PC-3 (cell line): ENCODE measurements around the gene ZNF318. TPM values are rescaled to one million over a fixed set of nuclear protein-coding genes. Genes with fewer than 3 reads are reported as not detected.

Source experiments
- ATAC-seq: fragments of 200-7000 bp; cut with Tn5 transposase; 2 replicates; pipeline ENCODE4 v1.9.1; 2020; ENCODE audit warnings: mild to moderate bottlenecking, moderate library complexity
- BruUV-seq: library from RNA; stranded (reverse); fragments of 400-500 nt; replicated peaks from 2 replicates; lab custom pipeline; 2021; lab: Mats Ljungman, UMichigan
- CTCF ChIA-PET: fragments of 300-600 bp; sonication (Branson Sonifier 250); formaldehyde crosslinking; loops from one replicate; lab custom pipeline; 2022; ENCODE audit warnings: antibody characterized with exemption; lab: Charles Lee
- POLR2A ChIA-PET: fragments of 300-600 bp; sonication (Branson Sonifier 250); formaldehyde crosslinking; loops from one replicate; lab custom pipeline; 2022; ENCODE audit warnings: antibody characterized with exemption; ENCODE audit not compliant: unreplicated experiment; lab: Charles Lee
- DNase-seq: peaks from one replicate; pipeline ENCODE4 v3.0.0-alpha.2; 2015
- H2AFZ ChIP-seq: fragments of 300-600 bp; sonication (generic); 2 replicates; pipeline ENCODE4 v1.6.0; 2016; ENCODE audit warnings: antibody characterized with exemption, low read length
- H3F3A ChIP-seq: fragments of 300-600 bp; sonication (generic); one replicate; pipeline ENCODE4 v1.6.0; 2017; ENCODE audit warnings: antibody characterized with exemption, low read length, control low read depth, mild to moderate bottlenecking; ENCODE audit not compliant: unreplicated experiment
- H3K27ac ChIP-seq: fragments of 300-600 bp; sonication (generic); 2 replicates; pipeline ENCODE4 v1.5.1; 2016; ENCODE audit warnings: mild to moderate bottlenecking, low read length
- H3K27me3 ChIP-seq: fragments of 300-600 bp; sonication (generic); 2 replicates; pipeline ENCODE4 v1.6.1; 2016; ENCODE audit warnings: low read length, mixed read lengths
- H3K36me3 ChIP-seq: fragments of 300-600 bp; sonication (generic); 2 replicates; pipeline ENCODE4 v1.6.1; 2016; ENCODE audit warnings: low read depth, mixed run types, low read length, mixed read lengths
- H3K4me1 ChIP-seq: fragments of 300-600 bp; sonication (generic); 2 replicates; pipeline ENCODE4 v1.5.1; 2016; ENCODE audit warnings: low read length; ENCODE audit not compliant: insufficient read depth
- H3K4me2 ChIP-seq: fragments of 300-600 bp; sonication (generic); 2 replicates; pipeline ENCODE4 v1.6.0; 2016; ENCODE audit warnings: low read length
- H3K4me3 ChIP-seq: fragments of 300-600 bp; sonication (generic); 2 replicates; pipeline ENCODE4 v1.5.1; 2016; ENCODE audit warnings: mild to moderate bottlenecking, low read length, mixed read lengths
- H3K79me2 ChIP-seq: fragments of 300-600 bp; sonication (generic); 2 replicates; pipeline ENCODE4 v1.6.1; 2017; ENCODE audit warnings: low read length, mixed read lengths
- H3K9ac ChIP-seq: fragments of 300-600 bp; sonication (generic); 2 replicates; pipeline ENCODE4 v1.6.0; 2016; ENCODE audit warnings: mild to moderate bottlenecking, low read length
- H3K9me2 ChIP-seq: fragments of 300-600 bp; sonication (generic); replicated peaks from 2 replicates; pipeline ENCODE4 v1.6.1; 2016; ENCODE audit warnings: mixed run types, low read length, mixed read lengths
- H3K9me3 ChIP-seq: fragments of 300-600 bp; sonication (generic); 2 replicates; pipeline ENCODE4 v1.6.1; 2016; ENCODE audit warnings: low read length, mixed read lengths
- H4K20me1 ChIP-seq: fragments of 300-600 bp; sonication (generic); 2 replicates; pipeline ENCODE4 v1.6.1; 2016; ENCODE audit warnings: low read length, mixed read lengths
- CTCF ChIP-seq: fragments of 300-600 bp; sonication (generic); conservative IDR thresholded peaks from 2 replicates; pipeline ENCODE4 v1.5.1; 2017; ENCODE audit warnings: antibody characterized with exemption, low read depth, mild to moderate bottlenecking, low read length
- EZH2 ChIP-seq: fragments of 300-600 bp; sonication (generic); IDR thresholded peaks from one replicate; pipeline ENCODE4 v1.6.1; 2017; ENCODE audit warnings: antibody characterized with exemption, mild to moderate bottlenecking, low read length; ENCODE audit not compliant: unreplicated experiment
- EZH2phosphoT487 ChIP-seq: fragments of 300-600 bp; sonication (generic); IDR thresholded peaks from 2 replicates; pipeline ENCODE4 v1.6.1; 2018; ENCODE audit warnings: mild to moderate bottlenecking, antibody characterized with exemption, low read length, borderline replicate concordance
- intact Hi-C: fragments of 100-400 bp; cut with micrococcal nuclease; formaldehyde crosslinking; loops from 2 replicates; pipeline ENCODE4 v1.9.0; 2023
- total RNA-seq: library from RNA; depleted of rRNA; stranded (reverse); fragments of >200 nt; gene quantifications from 2 replicates; pipeline ENCODE4 v1.2.3, GENCODE V29; 2014

ZNF318 gene
- total RNA-seq, 1 experiment from 2014 or later, result 8.2 TPM

GRCh38 chr6:43308101-43308989 is 61.1 kb downstream of the ZNF318 start, which contains the start of gene CRIP3:
CRIP3 (minus strand) TSS chr6:43308826; CDS start chr6:43308792, 34 bp downstream.
- Histone ChIP-seq H3F3A (no peaks in the 10 kb centered on the region), H3K4me3 (peak within 1 kb of the TSS; percentile 69), H3K9me3 (no peaks in the 10 kb centered on the region), H3K9ac (no peak within 1 kb of the TSS), H4K20me1 (no peaks in the 10 kb centered on the region), H3K36me3 (no peaks in the 10 kb centered on the region), H3K9me2 (no peaks in the 10 kb centered on the region), H3K4me1 (peaks cover 10% of the 10 kb centered on the region; the same call in 1 of the 2 replicates), H3K4me2 (peak within 1 kb of the TSS; percentile 86), H2AFZ (peak within 1 kb of the TSS; percentile 99), H3K27ac (no peak within 1 kb of the TSS), H3K79me2 (no peaks in the 10 kb centered on the region), H3K27me3 (no peaks in the 10 kb centered on the region)
- peak; percentile 78 for ATAC-seq
- BruUV-seq, result no TSS peak
- POLR2A ChIA-PET, result interaction anchor here (0.6 to 1.1 kb wide), 2 partner anchors 20 to 201 kb away, joined by 4 to 16 read pairs; no protein-coding TSS in a partner anchor
- intact Hi-C loops, result no loop called here
- CTCF ChIA-PET, result interaction anchor here (0.6 to 1.0 kb wide), 5 partner anchors 11 to 641 kb away, joined by 3 to 6 read pairs (median 3); no protein-coding TSS in a partner anchor
- DNase-seq, result peak; percentile 64
- no peak for TF ChIP-seq EZH2phosphoT487
- no peak for TF ChIP-seq EZH2
- peak; percentile 53 for TF ChIP-seq CTCF

- ChIA-PET CTCF (interaction anchor here (0.8 to 1.0 kb wide), 3 partner anchors 10 to 48 kb away, joined by 3 to 6 read pairs (median 4); no protein-coding TSS in a partner anchor), POLR2A (interaction anchor here (1.1 kb wide), 1 partner anchor 202 kb away, joined by 16 read pairs; no protein-coding TSS in a partner anchor)
- no peaks in the 10 kb centered on the region for H3K79me2 ChIP-seq
- H3K9me2 ChIP-seq, result no peaks in the 10 kb centered on the region
- H3K27me3 ChIP-seq, result no peaks in the 10 kb centered on the region
- H3K27ac ChIP-seq, result no peak overlapping the region
- no peak overlapping the region for H3K9ac ChIP-seq
- no peak overlapping the region for H2AFZ ChIP-seq
- no TSS peak for BruUV-seq
- TF ChIP-seq EZH2phosphoT487 (no peak), EZH2 (no peak), CTCF (no peak)
- H3K4me2 ChIP-seq, result peak overlapping the region; percentile 86; the same call in 1 of the 2 replicates
- no peaks in the 10 kb centered on the region for H3K9me3 ChIP-seq
- DNase-seq (no peak), ATAC-seq (no peak)
- peaks cover 10% of the 10 kb centered on the region; the same call in 1 of the 2 replicates for H3K4me1 ChIP-seq
- H3K4me3 ChIP-seq, result no peak overlapping the region
- no peaks in the 10 kb centered on the region for H4K20me1 ChIP-seq
- intact Hi-C loops, result no loop called here
- no peaks in the 10 kb centered on the region for H3F3A ChIP-seq
- H3K36me3 ChIP-seq, result no peaks in the 10 kb centered on the region
These were observed 61.9 kb downstream of the ZNF318 start for GRCh38 chr6:43307451-43308100.
